Bronchial smooth muscle cell (primary cell): ENCODE results near the gene AGXT. TPM values are rescaled to one million over a fixed set of nuclear protein-coding genes. Genes with fewer than 3 reads are reported as not detected.

Experiments used
- total RNA-seq: library from RNA; depleted of rRNA; stranded (reverse); fragments of >200 nt; gene quantifications from 2 replicates; pipeline ENCODE4 v1.2.1, GENCODE V29; 2014

Gene AGXT
- not detected in 2 replicates for total RNA-seq

GRCh38 chr2:240868286-240869108 lies at the start of gene AGXT:
Gene AGXT (plus strand): TSS chr2:240868824. CDS start chr2:240868866, 42 bp downstream.

GRCh38 chr2:240819858-240820606 lies 48.6 kb upstream of the AGXT start, which contains the start of gene KIF1A:
Gene KIF1A (minus strand): TSS chr2:240820219. CDS start chr2:240797752, 22,467 bp downstream.

GRCh38 chr2:240895656-240896388 lies 27.2 kb downstream of the AGXT start, which contains the start of gene MAB21L4:
Gene MAB21L4 (minus strand): TSS chr2:240896156. CDS start chr2:240895997, 159 bp downstream.

GRCh38 chr2:240906141-240906910 lies 37.7 kb downstream of the AGXT start, which contains the start of gene CROCC2:
Gene CROCC2 (plus strand): TSS chr2:240906336. CDS start chr2:240906514, 178 bp downstream.

Other genes starting within 250 kb of the AGXT start
- 0.32 and 0.52 TPM in 2 replicates for gene GPR35, start 243.3 kb upstream of the AGXT start, total RNA-seq
- not detected in 2 replicates for gene AQP12B, start 185.9 kb upstream of the AGXT start, total RNA-seq
- not detected in 2 replicates for gene AQP12A, start 177.0 kb upstream of the AGXT start, total RNA-seq
- gene KIF1A, start 48.6 kb upstream of the AGXT start, total RNA-seq: under 0.01 TPM in 1 of 2 replicates, not detected in the other
- gene MAB21L4, start 27.3 kb downstream of the AGXT start, total RNA-seq: not detected in 2 replicates
- 0.26 and 0.63 TPM in 2 replicates for gene CROCC2, start 37.5 kb downstream of the AGXT start, total RNA-seq
- gene SNED1, start 129.8 kb downstream of the AGXT start, total RNA-seq: 62.7 and 114 TPM in 2 replicates
- 36.6 and 58.6 TPM in 2 replicates for gene MTERF4, start 233.5 kb downstream of the AGXT start, total RNA-seq